ENCODE data around the gene OR8B8. TPM values are rescaled to one million over a fixed set of nuclear protein-coding genes. Genes with fewer than 3 reads are reported as not detected.
"Not testable (repeated sequence)": the region's sequence is repeated elsewhere in the genome, so short reads cannot be mapped to it uniquely, and the experiment has no call there.

The OR8B8 gene
- total RNA-seq, 4 donors from 2014 or later = not detected

DNA sequence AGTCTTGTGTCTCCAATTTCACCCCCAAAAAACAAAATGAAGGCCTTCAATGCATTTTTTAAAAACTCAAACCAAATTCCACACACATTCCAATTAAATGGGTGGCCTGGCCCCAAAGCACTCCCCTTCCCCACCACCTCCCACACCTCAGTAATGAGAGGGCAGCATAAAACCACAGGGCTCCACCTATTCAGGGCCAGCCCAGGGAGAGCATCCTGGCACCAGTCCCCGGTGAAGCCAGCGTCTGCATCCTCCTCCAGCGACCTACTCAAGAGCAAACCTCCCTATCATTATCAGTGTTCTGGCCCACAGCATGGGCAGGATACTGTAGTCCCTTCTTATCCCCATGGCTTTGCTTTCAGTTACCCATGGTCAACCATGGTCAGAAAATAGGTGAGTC is 17.8 kb upstream of the OR8B8 start:
- TF ChIP-seq, protein P1, sequence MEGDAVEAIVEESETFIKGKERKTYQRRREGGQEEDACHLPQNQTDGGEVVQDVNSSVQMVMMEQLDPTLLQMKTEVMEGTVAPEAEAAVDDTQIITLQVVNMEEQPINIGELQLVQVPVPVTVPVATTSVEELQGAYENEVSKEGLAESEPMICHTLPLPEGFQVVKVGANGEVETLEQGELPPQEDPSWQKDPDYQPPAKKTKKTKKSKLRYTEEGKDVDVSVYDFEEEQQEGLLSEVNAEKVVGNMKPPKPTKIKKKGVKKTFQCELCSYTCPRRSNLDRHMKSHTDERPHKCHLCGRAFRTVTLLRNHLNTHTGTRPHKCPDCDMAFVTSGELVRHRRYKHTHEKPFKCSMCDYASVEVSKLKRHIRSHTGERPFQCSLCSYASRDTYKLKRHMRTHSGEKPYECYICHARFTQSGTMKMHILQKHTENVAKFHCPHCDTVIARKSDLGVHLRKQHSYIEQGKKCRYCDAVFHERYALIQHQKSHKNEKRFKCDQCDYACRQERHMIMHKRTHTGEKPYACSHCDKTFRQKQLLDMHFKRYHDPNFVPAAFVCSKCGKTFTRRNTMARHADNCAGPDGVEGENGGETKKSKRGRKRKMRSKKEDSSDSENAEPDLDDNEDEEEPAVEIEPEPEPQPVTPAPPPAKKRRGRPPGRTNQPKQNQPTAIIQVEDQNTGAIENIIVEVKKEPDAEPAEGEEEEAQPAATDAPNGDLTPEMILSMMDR (IDR thresholded peaks at IDR 0.05) = no peak
- TF ChIP-seq POLR2A (IDR thresholded peaks at IDR 0.05) (no peak), EP300 (IDR thresholded peaks at IDR 0.05) (no peak)
- Histone ChIP-seq H3K4me3 (no peak overlapping the region), H3K27me3 (no peaks in the 10 kb centered on the region), H3K36me3 (no peaks in the 10 kb centered on the region), H3K4me1 (no peaks in the 10 kb centered on the region), H3K9me3 (no peaks in the 10 kb centered on the region), H3K27ac (no peak overlapping the region)
- no peak for DNase-seq (ENCODE audit: low spot score in 2 of 2)
- WGBS, 2 donors = 64 to 86% methylated on average over 3 of the region's 3 CpGs

DNA sequence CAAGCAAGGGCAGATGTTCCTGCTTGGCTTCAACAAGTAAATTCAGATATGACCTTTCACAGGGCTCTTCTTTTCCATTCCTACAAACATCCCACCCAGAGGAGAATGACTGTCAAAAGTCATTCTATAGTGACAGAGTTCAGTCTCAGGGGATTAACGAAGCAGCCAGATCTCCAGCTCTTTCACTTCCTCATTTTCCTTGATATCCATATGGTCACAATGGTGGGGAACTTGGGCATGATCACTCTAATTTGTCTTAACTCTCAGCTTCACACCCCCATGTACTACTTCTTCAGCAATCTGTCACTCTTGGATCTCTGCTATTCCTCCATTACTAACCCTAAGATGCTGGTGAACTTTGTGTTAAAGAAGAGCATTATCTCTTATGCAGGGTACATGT is 15.0 kb upstream of the OR8B8 start:
- no peaks in the 10 kb centered on the region for H3K27me3 ChIP-seq
- TF ChIP-seq, protein P1 (IDR thresholded peaks at IDR 0.05) = no peak
- no peak for TF ChIP-seq POLR2A (IDR thresholded peaks at IDR 0.05)
- TF ChIP-seq EP300 (IDR thresholded peaks at IDR 0.05) = no peak
- WGBS, 2 donors = 69 to 100% methylated on average over 1 of the region's 1 CpG
- H3K36me3 ChIP-seq = no peaks in the 10 kb centered on the region
- no peaks in the 10 kb centered on the region for H3K4me1 ChIP-seq
- H3K27ac ChIP-seq = no peak overlapping the region
- H3K9me3 ChIP-seq = no peaks in the 10 kb centered on the region
- no peak overlapping the region for H3K4me3 ChIP-seq
- no peak for DNase-seq (ENCODE audit: low spot score in 2 of 2)

DNA sequence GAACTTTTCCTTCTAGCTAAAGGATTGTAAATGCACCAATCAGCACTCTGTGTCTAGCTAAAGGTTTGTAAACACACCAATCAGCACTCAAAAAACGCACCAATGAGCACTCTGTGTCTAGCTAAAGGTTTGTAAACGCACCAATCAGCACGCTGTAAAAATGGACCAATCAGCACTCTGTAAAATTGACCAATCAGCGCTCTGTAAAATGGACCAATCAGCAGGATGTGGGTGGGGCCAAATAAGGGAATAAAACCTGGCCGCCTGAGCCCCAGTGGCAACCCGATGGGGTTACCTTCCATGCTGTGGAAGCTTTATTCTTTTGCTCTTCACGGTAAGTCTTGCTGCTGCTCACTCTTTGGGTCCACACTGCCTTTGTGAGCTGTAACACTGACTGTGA is 13.9 kb upstream of the OR8B8 start:
- 94 to 95% methylated on average over 7 of the region's 7 CpGs for WGBS, 2 donors

DNA sequence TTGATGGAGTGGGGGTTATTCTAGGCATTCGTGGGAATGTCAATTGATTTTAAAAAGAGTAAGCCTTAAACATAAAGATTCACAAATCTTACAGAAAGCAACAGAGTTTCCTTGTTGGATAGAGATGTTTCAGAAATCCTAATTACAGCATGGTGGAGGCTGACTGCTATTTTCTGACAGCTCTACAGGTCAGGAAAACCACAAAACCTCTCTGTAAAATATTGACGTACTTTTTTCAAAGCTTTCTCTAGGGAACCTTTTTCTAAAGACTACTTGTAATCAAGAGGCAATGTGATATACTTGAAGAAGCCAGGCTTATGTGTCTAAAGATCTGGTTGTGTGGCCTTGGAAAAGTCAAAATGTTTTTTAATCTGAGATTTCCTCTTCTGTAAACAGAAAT is 9.1 kb upstream of the OR8B8 start:
- DNase-seq (ENCODE audit: low spot score in 2 of 2) = no peak
- Histone ChIP-seq H3K27ac (no peak overlapping the region), H3K4me1 (no peaks in the 10 kb centered on the region), H3K9me3 (no peaks in the 10 kb centered on the region), H3K36me3 (no peaks in the 10 kb centered on the region), H3K27me3 (no peaks in the 10 kb centered on the region), H3K4me3 (no peak overlapping the region)
- no peak for TF ChIP-seq POLR2A (IDR thresholded peaks at IDR 0.05)
- TF ChIP-seq, protein P1 (IDR thresholded peaks at IDR 0.05) = no peak
- 48 to 55% methylated on average over 2 of the region's 2 CpGs for WGBS, 2 donors

More for the DNA sequence above, 13.9 kb upstream of the OR8B8 start:
- not testable (repeated sequence) for H3K4me1 ChIP-seq; H3K9me3 ChIP-seq; H3K36me3 ChIP-seq; H3K27me3 ChIP-seq; DNase-seq (ENCODE audit: low spot score in 2 of 2); H3K27ac ChIP-seq; H3K4me3 ChIP-seq

DNA sequence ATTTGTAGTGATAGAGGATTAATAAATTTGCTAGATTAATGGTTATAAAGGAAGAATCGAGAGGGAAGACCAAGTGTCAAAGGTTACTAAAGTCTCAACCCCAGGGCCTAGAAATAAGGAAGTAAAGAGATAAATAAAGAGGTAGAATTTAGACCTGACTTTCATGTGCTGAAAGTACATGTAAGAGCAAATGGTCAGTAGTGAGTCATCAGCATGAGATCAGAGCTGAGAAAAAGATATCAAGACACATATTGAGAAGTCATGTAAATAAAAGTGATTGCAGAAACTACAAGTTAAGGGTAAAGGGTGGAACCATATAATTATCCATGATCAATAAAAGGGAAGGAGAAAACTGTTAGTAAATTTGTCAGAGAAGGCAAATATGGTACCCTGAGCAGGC is 1.4 kb upstream of the OR8B8 start:
- Histone ChIP-seq H3K27me3 (no peaks in the 10 kb centered on the region), H3K9me3 (no peaks in the 10 kb centered on the region), H3K36me3 (no peaks in the 10 kb centered on the region), H3K4me3 (no peak overlapping the region), H3K27ac (no peak overlapping the region), H3K4me1 (no peaks in the 10 kb centered on the region)
- DNase-seq (ENCODE audit: low spot score in 2 of 2) = no peak
- TF ChIP-seq EP300 (IDR thresholded peaks at IDR 0.05) = no peak
- TF ChIP-seq, protein P1 (IDR thresholded peaks at IDR 0.05) = no peak
- 62 to 65% methylated on average over 1 of the region's 1 CpG for WGBS, 2 donors

DNA sequence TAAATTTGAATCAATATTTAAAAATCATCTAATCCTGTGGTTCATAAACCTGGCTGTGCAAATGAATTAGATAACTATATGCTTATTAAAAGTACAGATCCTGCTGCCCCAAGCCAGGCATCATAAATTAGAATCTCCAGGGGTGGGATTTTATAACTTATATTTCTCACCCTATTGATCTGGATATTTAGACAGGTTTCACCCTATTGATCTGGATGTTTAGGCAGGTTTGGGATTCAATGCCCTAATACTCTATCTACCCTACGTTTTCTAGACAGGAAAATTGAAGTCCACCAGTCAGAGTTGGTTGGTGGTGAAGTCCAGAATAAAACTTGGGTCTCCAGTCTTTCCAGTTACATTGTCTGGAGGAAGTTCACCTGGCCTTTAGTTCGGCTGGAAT is 2.6 kb downstream of the OR8B8 start:
- no peak overlapping the region for H3K4me3 ChIP-seq
- TF ChIP-seq, protein P1 (IDR thresholded peaks at IDR 0.05) = no peak
- TF ChIP-seq POLR2A (IDR thresholded peaks at IDR 0.05) = no peak
- TF ChIP-seq EP300 (IDR thresholded peaks at IDR 0.05) = no peak
- 65 to 85% methylated on average over 2 of the region's 2 CpGs for WGBS, 2 donors
- no peaks in the 10 kb centered on the region for H3K9me3 ChIP-seq
- H3K36me3 ChIP-seq = no peaks in the 10 kb centered on the region
- DNase-seq (ENCODE audit: low spot score in 2 of 2) = no peak
- no peaks in the 10 kb centered on the region for H3K27me3 ChIP-seq
- no peaks in the 10 kb centered on the region for H3K4me1 ChIP-seq
- no peak overlapping the region for H3K27ac ChIP-seq

Measured in tibial nerve (tissue), 4 donors.